ENCODE data around the gene RASAL3. TPM values are rescaled to one million over a fixed set of nuclear protein-coding genes. Genes with fewer than 3 reads are reported as not detected.

The RASAL3 gene
- total RNA-seq, 1 experiment from 2014 or later: 1.1 TPM

DNA sequence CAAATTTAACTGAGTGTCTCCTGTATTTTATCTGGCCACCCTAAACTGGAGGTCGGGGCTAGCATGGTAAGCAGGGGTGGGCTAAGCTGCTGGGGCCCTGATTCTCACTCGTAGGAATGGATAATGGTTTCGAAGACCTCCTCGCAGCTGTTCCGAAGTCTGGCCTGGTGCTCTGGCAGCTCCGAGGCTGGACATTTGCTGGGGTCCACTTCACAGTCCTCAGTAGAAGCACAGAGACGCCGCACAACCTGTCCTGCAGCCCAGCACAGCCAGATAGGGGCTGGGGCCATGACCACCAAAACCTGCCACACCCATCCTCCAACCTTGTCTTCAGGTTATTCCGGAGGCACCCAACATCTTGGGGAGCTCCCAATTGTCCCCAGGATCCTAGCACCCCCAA lies 8.3 kb downstream of the RASAL3 start:
- intact Hi-C loops (cut with micrococcal nuclease; ENCODE audit: unreplicated experiment): no loop called here
- no peak for DNase-seq (ENCODE audit: low spot score)
- TF ChIP-seq, protein P1, sequence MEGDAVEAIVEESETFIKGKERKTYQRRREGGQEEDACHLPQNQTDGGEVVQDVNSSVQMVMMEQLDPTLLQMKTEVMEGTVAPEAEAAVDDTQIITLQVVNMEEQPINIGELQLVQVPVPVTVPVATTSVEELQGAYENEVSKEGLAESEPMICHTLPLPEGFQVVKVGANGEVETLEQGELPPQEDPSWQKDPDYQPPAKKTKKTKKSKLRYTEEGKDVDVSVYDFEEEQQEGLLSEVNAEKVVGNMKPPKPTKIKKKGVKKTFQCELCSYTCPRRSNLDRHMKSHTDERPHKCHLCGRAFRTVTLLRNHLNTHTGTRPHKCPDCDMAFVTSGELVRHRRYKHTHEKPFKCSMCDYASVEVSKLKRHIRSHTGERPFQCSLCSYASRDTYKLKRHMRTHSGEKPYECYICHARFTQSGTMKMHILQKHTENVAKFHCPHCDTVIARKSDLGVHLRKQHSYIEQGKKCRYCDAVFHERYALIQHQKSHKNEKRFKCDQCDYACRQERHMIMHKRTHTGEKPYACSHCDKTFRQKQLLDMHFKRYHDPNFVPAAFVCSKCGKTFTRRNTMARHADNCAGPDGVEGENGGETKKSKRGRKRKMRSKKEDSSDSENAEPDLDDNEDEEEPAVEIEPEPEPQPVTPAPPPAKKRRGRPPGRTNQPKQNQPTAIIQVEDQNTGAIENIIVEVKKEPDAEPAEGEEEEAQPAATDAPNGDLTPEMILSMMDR (conservative IDR thresholded peaks at IDR 0.05; ENCODE audit: low read depth, low read length): no peak
- TF ChIP-seq EZH2 (IDR thresholded peaks at IDR 0.05; ENCODE audit: borderline replicate concordance, low read depth, low read length, poor library complexity, severe bottlenecking): no peak
- CTCF ChIA-PET: no interaction called here
- Histone ChIP-seq H3K27ac (ENCODE audit: low read depth, low read length, poor library complexity, severe bottlenecking) (no peak overlapping the region), H3K36me3 (ENCODE audit: insufficient read depth, low read length, poor library complexity, severe bottlenecking) (no peaks in the 10 kb centered on the region), H3K27me3 (replicated peaks; ENCODE audit: insufficient read depth, low read depth, low read length, poor library complexity) (no peaks in the 10 kb centered on the region), H3K4me1 (ENCODE audit: insufficient read depth, low read length, poor library complexity, severe bottlenecking) (peaks cover 22% of the 10 kb centered on the region), H3K9me3 (ENCODE audit: low read depth, low read length, poor library complexity, severe bottlenecking) (no peaks in the 10 kb centered on the region), H3K4me3 (ENCODE audit: low read depth, low read length, poor library complexity, severe bottlenecking) (no peak overlapping the region)
- no TSS peak for BruUV-seq (replicated peaks)
- POLR2A ChIA-PET (ENCODE audit: low non-redundant PET): no interaction called here

DNA sequence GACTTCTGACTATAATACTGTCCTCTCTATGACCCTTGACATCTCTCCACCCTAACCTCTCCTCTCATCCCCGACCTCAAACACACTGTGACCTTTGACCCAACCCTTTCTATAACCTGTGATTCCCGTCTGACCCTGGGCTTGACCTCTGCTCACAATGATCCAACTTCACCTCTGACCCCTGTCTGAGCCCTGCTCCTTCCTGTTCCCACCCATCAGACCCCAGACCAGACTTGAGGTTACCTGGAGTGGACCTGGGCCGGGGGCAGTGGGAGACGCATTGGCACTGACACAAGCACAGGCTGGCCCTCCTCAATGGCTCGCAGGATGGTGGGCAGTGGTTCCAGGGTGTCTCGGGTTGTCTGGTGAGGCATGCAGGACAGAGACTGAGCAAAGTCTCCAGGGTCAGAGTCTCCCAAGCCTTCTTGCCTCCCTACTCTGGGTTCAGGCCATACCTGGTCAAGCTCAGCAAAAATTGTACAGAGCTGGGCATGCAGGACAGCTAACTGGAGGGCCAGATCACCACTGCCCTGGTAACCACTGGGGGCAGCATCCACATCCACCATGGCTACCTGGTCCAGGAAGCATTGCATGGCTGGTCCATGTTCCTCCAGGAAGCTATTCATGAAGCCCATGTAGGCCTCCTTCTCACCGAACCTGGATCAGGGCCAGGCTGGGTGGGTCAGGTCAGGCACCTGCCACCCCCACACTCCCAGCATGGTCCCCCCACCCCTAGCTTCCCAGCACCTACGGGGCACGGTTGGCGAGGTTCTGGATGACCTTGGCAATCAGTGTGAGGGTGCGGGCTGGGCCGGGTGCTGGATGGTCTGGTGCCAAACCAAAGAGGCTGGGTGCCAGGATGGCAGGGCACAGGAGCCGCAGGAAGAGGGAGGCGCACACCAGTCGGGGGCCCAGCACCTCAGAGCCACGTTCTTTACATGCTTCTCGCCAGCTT lies 10.2 kb downstream of the RASAL3 start:
- no peak for DNase-seq (ENCODE audit: low spot score)
- no peak overlapping the region for H3K4me3 ChIP-seq (ENCODE audit: low read depth, low read length, poor library complexity, severe bottlenecking)
- BruUV-seq (replicated peaks): no TSS peak
- POLR2A ChIA-PET (ENCODE audit: low non-redundant PET): no interaction called here
- intact Hi-C loops (cut with micrococcal nuclease; ENCODE audit: unreplicated experiment): no loop called here
- no peak overlapping the region for H3K27ac ChIP-seq (ENCODE audit: low read depth, low read length, poor library complexity, severe bottlenecking)
- no peaks in the 10 kb centered on the region for H3K27me3 ChIP-seq (replicated peaks; ENCODE audit: insufficient read depth, low read depth, low read length, poor library complexity)
- TF ChIP-seq, protein P1 (conservative IDR thresholded peaks at IDR 0.05; ENCODE audit: low read depth, low read length): no peak; the same call in 1 of the 2 replicates
- TF ChIP-seq EZH2 (IDR thresholded peaks at IDR 0.05; ENCODE audit: borderline replicate concordance, low read depth, low read length, poor library complexity, severe bottlenecking): no peak
- H3K36me3 ChIP-seq (ENCODE audit: insufficient read depth, low read length, poor library complexity, severe bottlenecking): no peaks in the 10 kb centered on the region
- H3K4me1 ChIP-seq (ENCODE audit: insufficient read depth, low read length, poor library complexity, severe bottlenecking): peaks cover 23% of the 10 kb centered on the region
- H3K9me3 ChIP-seq (ENCODE audit: low read depth, low read length, poor library complexity, severe bottlenecking): no peaks in the 10 kb centered on the region
- CTCF ChIA-PET: no interaction called here

DNA sequence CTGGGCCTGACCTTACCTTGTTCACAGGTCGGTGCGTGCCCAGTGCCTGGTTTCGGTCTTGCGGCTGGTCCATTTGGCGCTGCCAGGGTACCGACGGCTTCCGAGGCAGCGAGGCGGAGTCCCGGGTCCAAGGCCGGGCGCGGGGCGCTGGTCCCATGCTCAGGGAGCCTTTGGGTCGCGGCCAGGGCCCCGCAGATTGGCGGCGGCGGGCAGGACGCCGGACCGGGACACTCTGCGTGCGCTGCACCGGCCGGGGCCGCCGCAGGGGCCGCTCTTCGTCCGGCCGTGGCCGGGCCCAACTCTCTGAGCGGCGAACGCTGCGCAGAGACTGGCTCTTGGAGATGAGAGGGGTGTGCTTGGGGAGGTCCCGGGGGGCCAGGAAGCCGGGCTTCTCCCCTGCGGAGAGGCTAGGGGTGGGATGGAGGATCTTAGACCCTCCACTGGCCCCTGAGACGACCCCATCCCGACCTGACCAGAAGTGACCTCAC lies 11.2 kb downstream of the RASAL3 start:
- Histone ChIP-seq H3K4me1 (ENCODE audit: insufficient read depth, low read length, poor library complexity, severe bottlenecking) (peaks cover 30% of the 10 kb centered on the region), H3K9me3 (ENCODE audit: low read depth, low read length, poor library complexity, severe bottlenecking) (no peaks in the 10 kb centered on the region), H3K27ac (ENCODE audit: low read depth, low read length, poor library complexity, severe bottlenecking) (no peak overlapping the region), H3K36me3 (ENCODE audit: insufficient read depth, low read length, poor library complexity, severe bottlenecking) (no peaks in the 10 kb centered on the region), H3K27me3 (replicated peaks; ENCODE audit: insufficient read depth, low read depth, low read length, poor library complexity) (no peaks in the 10 kb centered on the region), H3K4me3 (ENCODE audit: low read depth, low read length, poor library complexity, severe bottlenecking) (no peak overlapping the region)
- BruUV-seq (replicated peaks): no TSS peak
- CTCF ChIA-PET: no interaction called here
- DNase-seq (ENCODE audit: low spot score): no peak
- intact Hi-C loops (cut with micrococcal nuclease; ENCODE audit: unreplicated experiment): no loop called here
- TF ChIP-seq EZH2 (IDR thresholded peaks at IDR 0.05; ENCODE audit: borderline replicate concordance, low read depth, low read length, poor library complexity, severe bottlenecking): no peak
- TF ChIP-seq, protein P1 (conservative IDR thresholded peaks at IDR 0.05; ENCODE audit: low read depth, low read length): no peak
- POLR2A ChIA-PET (ENCODE audit: low non-redundant PET): no interaction called here

All from A673 (cell line).